GM18499 (cell line): ENCODE data around the gene MUC4.
"Not testable (repeated sequence)": the region's sequence is repeated elsewhere in the genome, so short reads cannot be mapped to it uniquely, and the experiment has no call there.

ENCODE experiments used
- ATAC-seq: cut with Tn5 transposase; IDR thresholded peaks from one replicate; pipeline ENCODE4 v1.9.1; 2021; ENCODE audit warnings: moderate number of reproducible peaks; ENCODE audit not compliant: insufficient read depth, unreplicated experiment

The MUC4 gene

GRCh38 chr3:195722996-195723345 is 88.8 kb downstream of the MUC4 start:
- ATAC-seq: not testable (repeated sequence)

GRCh38 chr3:195722139-195722995 is 89.4 kb downstream of the MUC4 start:
- not testable (repeated sequence) for ATAC-seq

GRCh38 chr3:195720831-195721506 is 90.8 kb downstream of the MUC4 start, which contains the start of gene MUC20:
Gene MUC20 (plus strand): TSS chr3:195720978. CDS start chr3:195721008, 30 bp downstream.
- ATAC-seq: not testable (repeated sequence)

GRCh38 chr3:195719514-195720254 is 92.0 kb downstream of the MUC4 start:
- ATAC-seq: not testable (repeated sequence)

GRCh38 chr3:195718477-195718984 is 93.2 kb downstream of the MUC4 start:
- ATAC-seq: no peak

GRCh38 chr3:195717852-195718476 is 93.8 kb downstream of the MUC4 start:
- no peak for ATAC-seq

GRCh38 chr3:195717416-195717815 is 94.3 kb downstream of the MUC4 start:
- ATAC-seq: no peak

- no peak for ATAC-seq
These were observed 96.0 kb downstream of the MUC4 start for GRCh38 chr3:195715583-195716266.

GRCh38 chr3:195715134-195715533 is 96.6 kb downstream of the MUC4 start:
- no peak for ATAC-seq

GRCh38 chr3:195714380-195715011 is 97.2 kb downstream of the MUC4 start:
- no peak for ATAC-seq

GRCh38 chr3:195713150-195713549 is 98.6 kb downstream of the MUC4 start:
- ATAC-seq: not testable (repeated sequence)

- not testable (repeated sequence) for ATAC-seq
These were observed 99.2 kb downstream of the MUC4 start for GRCh38 chr3:195712535-195712910.

- ATAC-seq: no peak
These were observed 99.8 kb downstream of the MUC4 start for GRCh38 chr3:195711813-195712534.

GRCh38 chr3:195711091-195711812 is 100.5 kb downstream of the MUC4 start:
- ATAC-seq: not testable (repeated sequence)

GRCh38 chr3:195710126-195710905 is 101.4 kb downstream of the MUC4 start:
- ATAC-seq: not testable (repeated sequence)

- ATAC-seq: no peak
These were observed 102.0 kb downstream of the MUC4 start for GRCh38 chr3:195709676-195710085.
